GM19397 (cell line): ENCODE data around the gene CEP57L1.
"Not testable (repeated sequence)": the region's sequence is repeated elsewhere in the genome, so short reads cannot be mapped to it uniquely, and the experiment has no call there.

Experiments used
- ATAC-seq: cut with Tn5 transposase; IDR thresholded peaks from one replicate; pipeline ENCODE4 v1.9.1; 2021; ENCODE audit warnings: mild to moderate bottlenecking, moderate library complexity; ENCODE audit not compliant: unreplicated experiment

Gene CEP57L1

DNA sequence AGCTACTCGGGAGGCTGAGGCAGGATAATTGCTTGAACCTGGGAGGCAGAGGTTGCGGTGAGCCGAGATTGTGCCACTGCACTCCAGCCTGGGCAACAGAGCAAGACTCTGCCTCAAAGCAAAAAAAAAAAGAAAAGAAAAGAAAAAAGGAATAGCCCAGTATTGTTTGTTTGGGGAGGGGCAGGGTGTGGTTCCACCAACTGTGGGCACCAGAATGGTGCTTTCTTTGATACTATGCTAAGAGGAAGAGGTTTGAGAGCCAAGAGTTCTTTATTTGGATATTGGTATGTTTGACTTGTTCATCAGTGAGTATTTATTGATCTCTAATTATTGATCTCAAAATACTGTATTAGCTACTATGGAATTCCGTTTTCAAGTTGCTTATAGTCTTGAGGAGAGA lies 72.3 kb downstream of the CEP57L1 start:
- ATAC-seq: no peak

DNA sequence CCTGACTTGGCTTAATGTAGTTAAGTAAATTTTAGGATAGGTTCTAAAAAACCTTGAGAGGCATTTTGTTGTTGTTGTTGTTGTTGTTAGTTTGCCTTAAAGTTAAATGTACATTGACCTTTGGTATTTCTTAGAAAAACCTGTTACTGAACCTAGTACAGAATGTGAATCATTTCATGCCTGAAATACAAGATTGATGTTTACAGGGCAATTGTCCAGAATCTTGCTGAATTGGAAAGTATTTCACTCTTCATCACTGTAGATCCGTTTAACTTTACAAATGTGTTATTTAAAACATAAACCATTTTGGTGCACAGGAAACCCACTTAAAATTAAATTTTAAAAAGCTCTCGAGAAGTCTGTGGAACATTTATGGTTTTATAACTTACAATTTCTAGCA lies 75.0 kb downstream of the CEP57L1 start:
- ATAC-seq: no peak

DNA sequence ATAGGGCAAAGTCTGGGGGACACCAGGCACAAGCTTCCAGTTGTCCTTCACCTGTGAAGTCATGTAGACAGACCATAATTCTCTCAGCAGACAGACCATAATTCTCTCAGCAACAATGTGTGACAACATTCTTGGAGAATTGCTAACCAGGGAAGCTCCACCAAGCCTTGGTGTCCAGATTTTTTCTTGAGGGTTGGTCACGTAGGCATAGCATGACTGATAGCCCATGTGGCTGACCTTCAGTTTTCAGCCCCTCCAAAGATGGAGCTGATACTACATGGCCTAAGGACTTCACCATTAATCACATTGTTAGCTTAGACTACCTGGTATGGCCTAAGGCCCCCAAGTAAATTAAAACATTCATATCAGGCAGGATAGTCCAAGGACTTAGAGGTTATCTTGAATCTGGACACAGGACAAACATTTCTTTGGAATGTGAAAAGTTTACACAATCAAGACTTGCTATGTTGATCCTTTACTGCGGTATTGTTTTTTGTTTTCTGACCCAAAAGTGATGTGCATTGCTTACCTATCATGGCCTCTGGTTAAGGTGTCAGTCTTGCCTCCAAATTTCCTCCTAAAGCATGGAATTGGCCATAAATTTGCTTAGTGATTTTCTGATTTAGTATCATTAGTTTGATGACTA lies 76.9 kb downstream of the CEP57L1 start:
- no peak for ATAC-seq

DNA sequence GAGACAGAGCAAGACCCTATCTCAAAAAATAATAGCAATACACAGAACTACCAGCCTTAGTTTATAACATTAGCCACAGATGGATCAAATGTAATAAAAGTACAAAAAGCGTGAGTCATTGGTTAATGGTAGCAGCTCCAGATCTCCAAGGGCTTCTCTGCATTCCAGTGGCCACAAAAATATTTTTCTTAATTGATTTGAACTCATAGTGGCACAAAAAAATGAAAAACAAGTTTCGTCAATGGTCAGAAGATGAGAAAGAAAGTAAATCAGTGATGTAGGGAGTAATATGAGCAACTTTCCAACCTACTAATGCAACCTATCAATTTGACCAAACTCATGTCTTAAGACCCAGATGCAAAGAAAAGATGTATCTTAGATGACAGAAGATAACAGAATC lies 79.6 kb downstream of the CEP57L1 start:
- no peak for ATAC-seq

DNA sequence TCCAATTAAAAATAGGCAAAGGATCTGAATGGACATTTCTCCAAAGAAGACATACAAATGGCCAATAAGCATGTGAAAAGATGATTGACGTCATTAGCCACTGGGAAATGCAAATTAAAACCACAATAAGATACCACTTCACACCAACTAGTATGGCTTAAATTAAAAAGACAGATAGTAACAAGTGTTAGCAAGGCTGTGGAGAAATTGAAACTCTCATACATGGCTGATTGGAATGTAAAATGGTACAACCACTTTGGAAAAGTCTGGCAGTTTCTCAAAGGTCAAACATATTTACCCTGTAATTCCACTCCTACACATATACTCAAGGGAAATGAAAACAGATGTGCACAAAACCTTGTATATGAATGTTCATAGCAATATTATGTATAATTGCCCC lies 83.6 kb downstream of the CEP57L1 start:
- no peak for ATAC-seq

DNA sequence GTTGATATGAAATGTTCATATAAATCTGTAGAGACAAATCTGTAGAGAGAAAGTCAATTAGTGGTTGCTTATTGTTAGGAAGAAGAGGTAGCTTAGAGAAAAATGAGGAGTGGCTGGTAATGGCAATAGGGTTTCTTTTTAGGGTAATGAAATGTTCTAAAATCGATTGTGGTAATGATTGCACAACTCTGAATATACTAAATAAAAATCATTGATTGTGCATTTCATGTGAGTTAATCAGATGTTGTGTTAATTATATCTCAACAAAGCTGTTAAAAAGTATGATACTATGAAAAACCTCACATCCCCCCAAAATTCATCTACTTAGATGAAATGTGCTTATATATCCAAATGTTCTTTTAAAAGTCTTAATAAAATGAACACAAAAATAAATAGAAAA lies 84.2 kb downstream of the CEP57L1 start:
- ATAC-seq: no peak

DNA sequence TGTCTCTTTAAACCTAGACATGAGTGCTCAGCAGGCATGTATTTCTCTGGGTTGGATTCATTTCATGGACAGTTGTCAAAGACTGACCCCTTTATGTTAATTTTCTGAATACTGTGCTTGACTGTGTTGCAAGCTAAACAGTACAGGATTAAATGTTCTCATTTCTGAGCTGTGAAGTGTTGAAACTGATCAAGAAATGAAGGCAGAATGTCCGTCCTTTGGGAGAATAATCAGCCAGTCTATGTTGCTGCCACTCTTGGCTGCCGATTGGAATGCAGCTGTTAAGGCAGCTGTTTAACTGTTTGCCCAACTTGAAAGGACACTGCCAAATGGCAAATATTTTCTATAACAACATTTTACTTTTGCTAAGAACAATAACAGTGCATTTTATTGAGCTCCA lies 87.3 kb downstream of the CEP57L1 start:
- ATAC-seq: no peak

DNA sequence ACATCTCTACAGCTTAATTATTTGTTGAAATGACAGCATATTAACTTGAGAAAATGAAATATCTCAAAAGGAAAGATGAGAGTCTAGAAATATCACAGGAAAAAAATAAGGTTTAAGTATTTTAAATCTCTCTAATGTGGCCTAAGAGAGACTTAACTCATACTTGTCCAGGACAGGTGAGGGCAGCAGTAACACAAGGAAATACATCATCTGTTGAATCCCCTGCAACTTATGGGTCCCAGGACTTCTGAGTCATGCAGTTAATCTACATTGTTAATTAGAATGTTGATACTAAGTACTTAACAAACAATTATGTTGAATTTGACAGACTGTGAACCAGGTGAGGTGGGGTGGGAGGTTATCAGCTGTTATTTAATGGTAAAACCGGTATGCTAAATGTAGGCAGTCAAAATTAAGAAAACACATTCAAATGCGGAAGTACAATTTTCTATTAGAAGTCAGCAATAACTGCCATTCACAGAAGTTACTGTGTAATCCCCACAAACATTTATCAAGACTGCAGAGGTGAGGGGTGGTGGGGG lies 87.9 kb downstream of the CEP57L1 start:
- ATAC-seq: no peak

DNA sequence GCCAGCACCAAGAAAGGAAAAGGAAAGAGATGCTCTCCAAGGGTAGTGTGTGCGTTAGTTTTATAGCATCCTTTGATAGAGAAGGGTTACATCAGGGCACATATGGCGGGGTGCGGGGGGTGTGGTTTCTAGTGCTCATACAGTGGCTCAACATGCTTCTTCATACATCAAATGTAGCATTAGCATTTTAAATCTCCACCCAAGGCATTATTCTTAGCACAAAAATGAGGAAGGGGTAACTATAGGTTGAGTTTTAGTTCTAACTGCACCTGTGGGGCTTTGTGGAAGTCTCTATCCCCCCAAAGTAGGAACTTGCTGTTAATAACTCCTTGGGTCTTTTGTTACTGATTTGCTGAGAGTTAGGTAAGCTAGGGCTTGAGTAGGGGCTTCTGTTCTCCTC lies 89.3 kb downstream of the CEP57L1 start:
- ATAC-seq: no peak

DNA sequence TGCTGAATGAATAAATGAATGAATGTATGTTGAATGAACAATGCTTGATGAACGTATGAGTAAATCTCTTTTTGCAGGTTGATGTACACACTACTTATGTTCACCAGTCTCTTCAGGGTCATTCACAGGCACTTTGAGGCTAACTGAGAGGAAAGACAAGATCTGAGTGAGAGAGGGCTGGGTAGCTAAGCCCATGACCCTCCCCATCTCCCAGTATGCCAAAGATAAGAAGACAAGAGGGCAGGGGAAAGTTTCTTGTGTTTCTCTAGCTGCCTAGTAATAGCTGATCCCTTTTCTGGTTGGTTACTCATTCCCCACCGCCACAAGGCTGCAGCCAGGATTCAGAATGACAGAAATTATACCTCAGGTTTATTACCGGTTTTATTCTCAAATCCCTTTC lies 90.7 kb downstream of the CEP57L1 start:
- no peak for ATAC-seq

DNA sequence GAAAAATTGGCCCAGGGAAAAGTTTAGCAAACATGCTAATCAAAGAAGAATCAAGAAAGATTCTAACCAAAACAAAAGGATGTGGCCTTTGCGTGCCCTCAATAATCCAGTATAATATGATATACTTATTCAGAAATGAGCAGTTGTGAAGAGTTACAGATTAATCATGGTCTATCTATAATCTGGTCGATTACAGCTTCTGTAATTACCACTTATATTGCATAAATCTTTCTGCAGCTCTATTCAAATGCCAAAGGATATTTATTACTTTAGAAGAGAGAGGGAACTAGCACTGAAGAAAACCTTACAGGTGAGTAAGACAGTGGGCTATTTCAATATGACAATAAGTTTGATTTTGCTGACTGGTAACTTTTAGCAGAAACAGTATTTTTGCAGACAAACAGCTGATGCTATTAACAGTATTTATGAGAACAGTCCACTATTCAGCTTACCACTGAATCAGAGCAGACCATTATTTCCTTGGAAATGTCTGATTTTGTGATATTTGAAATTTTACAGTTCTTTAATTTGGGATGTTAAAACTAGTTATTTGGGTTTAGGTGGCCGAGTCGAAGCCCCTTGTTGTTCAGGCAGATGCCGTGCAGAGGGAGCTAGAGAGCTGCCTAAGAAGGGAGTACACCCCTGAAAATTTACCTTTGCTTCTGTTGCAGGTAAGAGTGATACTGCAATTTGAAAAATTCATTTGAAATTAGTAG lies 92.2 kb downstream of the CEP57L1 start:
- no peak for ATAC-seq

DNA sequence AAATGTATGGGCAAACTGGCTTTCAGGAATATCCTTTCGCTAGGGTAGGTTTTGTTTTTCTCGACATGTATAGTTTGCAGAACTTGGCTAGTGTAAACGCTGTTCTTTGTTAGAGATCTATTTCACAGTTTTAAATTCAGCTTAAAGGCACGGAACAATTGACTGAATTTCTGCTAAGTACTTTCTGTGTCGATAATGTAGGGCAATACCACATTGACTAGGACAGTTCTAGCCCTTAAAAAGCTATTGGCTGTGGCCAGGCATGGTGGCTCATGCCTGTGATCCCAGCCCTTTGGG lies 92.8 kb downstream of the CEP57L1 start:
- ATAC-seq: no peak

DNA sequence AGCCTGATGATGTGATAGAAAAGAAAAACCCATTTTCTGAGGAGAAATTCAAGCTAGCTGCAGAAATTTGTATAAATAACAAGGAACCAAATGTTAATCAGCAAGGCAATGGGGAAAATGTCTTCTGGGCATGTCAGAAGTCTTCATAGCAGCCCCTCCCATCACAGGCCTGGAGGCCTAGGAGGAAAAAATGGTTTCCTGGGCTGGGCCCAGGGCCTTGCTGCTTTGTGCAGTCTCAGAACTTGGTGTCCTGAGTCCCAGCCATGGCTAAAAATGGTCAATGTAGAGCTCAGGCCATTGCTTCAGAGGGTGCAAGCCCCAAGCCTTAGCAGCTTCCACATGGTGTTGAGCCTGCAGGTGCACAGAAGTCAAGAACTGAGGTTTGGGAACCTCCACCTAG lies 96.1 kb downstream of the CEP57L1 start:
- ATAC-seq: not testable (repeated sequence)

DNA sequence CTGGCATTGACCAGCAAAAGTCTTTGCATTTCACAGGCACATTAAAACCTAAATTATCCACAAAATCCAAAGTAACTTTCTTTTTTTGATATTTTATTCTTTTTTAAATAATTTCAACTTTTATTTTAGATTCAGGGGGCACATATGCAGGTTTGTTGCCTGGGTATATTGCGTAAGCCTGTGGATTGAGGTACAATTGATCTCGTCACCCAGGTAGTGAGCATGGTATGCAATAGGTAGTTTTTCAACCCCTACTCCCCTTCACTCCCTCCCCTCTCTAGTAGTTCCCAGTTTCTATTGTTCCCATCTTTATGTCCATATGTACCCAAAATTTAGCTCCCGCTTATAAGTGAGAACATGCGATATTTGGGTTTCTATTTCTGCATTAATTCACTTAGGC lies 97.6 kb downstream of the CEP57L1 start:
- ATAC-seq: no peak

DNA sequence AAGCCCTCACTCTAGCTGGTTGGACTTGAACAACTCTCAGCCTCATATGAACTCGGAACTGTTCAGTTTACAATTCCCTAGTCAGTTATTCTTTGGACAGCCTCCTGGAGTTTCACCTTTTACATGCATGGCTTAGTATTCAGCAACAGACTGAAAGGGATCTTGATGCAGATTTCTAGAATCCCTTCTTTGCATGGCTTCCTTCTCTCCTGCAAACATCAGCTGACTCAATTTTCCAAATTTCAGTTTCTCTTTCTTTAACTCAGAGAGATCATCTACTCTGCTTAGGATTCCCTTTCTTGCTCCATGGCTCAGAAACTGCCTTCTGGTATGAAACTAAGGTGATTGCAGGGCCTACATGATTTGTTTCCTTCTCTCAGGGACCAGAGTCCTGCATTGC lies 99.6 kb downstream of the CEP57L1 start:
- no peak for ATAC-seq

DNA sequence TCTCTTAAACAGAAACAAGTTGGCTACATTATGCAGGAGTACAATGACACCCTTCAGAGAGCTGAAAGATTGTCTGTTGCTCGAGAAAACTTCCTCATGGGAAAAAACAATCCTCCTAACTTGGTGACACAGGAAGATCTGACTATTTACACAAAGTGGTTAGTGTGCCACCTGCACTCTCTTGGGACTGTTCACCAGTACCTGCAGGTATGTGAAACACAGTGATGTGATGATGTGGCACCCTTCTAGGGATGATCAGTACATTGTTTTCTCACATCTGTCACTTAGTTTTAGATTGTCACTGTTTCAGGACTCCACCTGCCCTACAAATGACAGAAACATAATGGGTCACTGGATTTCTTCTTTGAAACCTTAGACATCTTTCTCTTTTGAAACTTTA lies 101.8 kb downstream of the CEP57L1 start:
- ATAC-seq: no peak

DNA sequence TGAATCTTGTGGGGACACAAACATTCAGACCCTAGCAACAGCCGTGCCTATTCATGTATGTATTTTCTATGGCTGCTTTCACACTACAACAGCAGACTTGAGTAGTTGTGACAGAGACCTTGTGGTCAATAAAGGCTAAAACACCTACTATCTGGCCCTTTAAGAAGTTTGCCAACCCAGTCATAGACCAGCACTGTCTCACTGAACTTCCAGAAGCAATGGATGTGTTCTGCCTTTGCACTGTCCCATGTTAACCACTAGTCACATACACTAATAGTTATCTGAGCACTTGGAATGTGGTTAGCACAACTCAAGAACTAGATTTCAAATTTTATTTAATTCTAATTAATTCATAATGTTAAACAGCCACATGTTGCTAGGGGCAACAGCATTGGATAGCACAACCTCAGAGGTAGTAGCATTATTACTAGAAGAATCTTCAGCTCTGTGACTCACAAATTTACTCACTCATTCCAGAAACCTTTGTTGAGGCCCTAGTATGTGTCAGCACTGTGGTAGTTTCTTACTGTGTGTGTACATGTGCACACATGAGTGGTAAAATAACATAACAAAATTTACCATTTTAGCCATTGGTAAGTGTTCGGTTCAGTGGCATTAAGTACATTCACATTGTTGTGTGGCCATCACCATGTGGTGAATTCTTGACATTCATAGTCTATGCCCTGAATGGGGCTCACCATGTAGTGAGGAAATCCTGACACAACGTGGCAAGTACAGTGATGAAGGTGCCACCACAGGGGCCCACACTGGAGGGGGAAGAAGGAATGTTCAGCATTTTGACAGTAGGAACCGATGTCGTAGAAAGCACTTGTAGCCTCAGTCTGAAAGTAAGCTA lies 107.3 kb downstream of the CEP57L1 start:
- no peak for ATAC-seq

DNA sequence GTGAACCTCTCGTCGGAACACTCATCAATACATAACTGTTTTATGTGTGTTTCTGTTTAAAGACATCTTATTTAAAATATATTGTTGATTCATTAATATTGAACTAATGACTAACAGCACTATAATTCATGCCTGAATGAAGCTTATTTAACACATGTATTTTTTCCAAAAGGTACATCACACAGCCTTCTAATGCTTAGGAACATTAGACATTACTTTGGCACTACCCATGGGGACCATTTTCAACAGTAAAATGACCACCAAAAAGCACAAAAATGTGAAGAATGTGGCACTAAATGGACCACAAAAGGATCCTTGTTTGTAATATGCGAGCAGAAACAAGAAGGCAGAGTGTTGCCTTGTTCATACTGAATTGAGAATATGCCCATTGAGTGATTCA lies 109.2 kb downstream of the CEP57L1 start:
- no peak for ATAC-seq

DNA sequence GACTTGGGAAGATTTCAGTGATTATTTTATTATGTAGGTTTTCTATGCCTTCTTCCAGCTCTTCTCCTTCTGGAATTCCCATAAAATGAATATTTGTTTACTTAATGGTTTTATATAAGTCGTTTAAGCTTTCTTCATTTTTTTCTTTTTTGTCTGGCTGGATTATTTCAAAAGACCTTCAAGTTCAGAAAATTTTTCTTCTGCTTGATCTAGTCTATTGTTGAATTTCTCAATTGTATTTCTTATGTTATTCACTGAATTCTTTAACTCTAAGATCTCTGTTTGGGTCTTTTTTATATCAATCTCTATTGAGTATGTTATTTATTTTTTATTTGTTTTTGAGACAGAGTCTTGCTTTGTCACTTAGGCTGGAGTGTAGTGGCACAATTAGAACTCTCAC lies 117.4 kb downstream of the CEP57L1 start:
- no peak for ATAC-seq
